Mesenchymal stem cell (in vitro differentiated cells and primary cell): ENCODE results near the gene NOSTRIN.

ENCODE experiments used
- DNase-seq: peaks from one replicate; pipeline ENCODE4 v3.0.0-alpha.2; 2013
- H2AFZ ChIP-seq: one replicate; pipeline ENCODE4 v1.6.1; 2013; ENCODE audit warnings: low read depth, mild to moderate bottlenecking, control low read depth, inconsistent platforms, low read length, moderate library complexity
- H2AK5ac ChIP-seq: 2 replicates; pipeline ENCODE4 v1.6.1; 2013; ENCODE audit warnings: low read length, moderate library complexity, mild to moderate bottlenecking, inconsistent platforms; ENCODE audit not compliant: severe bottlenecking
- H2BK120ac ChIP-seq: one replicate; pipeline ENCODE4 v1.6.1; 2013; ENCODE audit warnings: low read depth, mild to moderate bottlenecking, inconsistent platforms, low read length, moderate library complexity
- H2BK12ac ChIP-seq, 2 experiments: one replicate each; pipeline ENCODE4 v1.6.1; 2013; ENCODE audit warnings: inconsistent platforms in 2 of 2, low read length in 2 of 2, mild to moderate bottlenecking in 2 of 2, moderate library complexity in 2 of 2, control low read depth in 1 of 2
- H2BK15ac ChIP-seq: one replicate; pipeline ENCODE4 v1.6.1; 2013; ENCODE audit warnings: mild to moderate bottlenecking, low read depth, inconsistent platforms; ENCODE audit not compliant: poor library complexity, severe bottlenecking
- H2BK5ac ChIP-seq: 2 replicates; pipeline ENCODE4 v1.6.1; 2013; ENCODE audit warnings: low read depth, mild to moderate bottlenecking, low read length, control low read depth, inconsistent platforms; ENCODE audit not compliant: poor library complexity, severe bottlenecking
- H3K14ac ChIP-seq, 2 experiments: one replicate each; pipeline ENCODE4 v1.6.1; 2013; ENCODE audit warnings: inconsistent platforms in 2 of 2, low read length in 2 of 2, control low read depth in 1 of 2, mild to moderate bottlenecking in 1 of 2, moderate library complexity in 1 of 2
- H3K18ac ChIP-seq, 2 experiments: one replicate each; pipeline ENCODE4 v1.6.1; 2013; ENCODE audit warnings: inconsistent platforms in 2 of 2, low read length in 2 of 2, control low read depth in 1 of 2, low read depth in 1 of 2, mild to moderate bottlenecking in 1 of 2
- H3K23ac ChIP-seq, 2 experiments: one replicate each; pipeline ENCODE4 v1.6.1; 2013; ENCODE audit warnings: inconsistent platforms in 2 of 2, low read length in 2 of 2, mild to moderate bottlenecking in 2 of 2, moderate library complexity in 2 of 2, control low read depth in 1 of 2
- H3K27ac ChIP-seq: 2 replicates; pipeline ENCODE4 v1.5.1; 2013; ENCODE audit warnings: mild to moderate bottlenecking, moderate library complexity, low read length, control low read depth, inconsistent platforms; ENCODE audit not compliant: poor library complexity, severe bottlenecking
- H3K27me3 ChIP-seq, 2 experiments: 2 replicates each; pipeline versions ENCODE4 v1.6.1 to v1.7.0; 2013; ENCODE audit warnings: low read length in 2 of 2, mild to moderate bottlenecking in 2 of 2, moderate library complexity in 2 of 2, control low read depth in 1 of 2, inconsistent platforms in 1 of 2; ENCODE audit not compliant: control insufficient read depth in 1 of 2, insufficient read depth in 1 of 2
- H3K36me3 ChIP-seq, 2 experiments: 2 replicates each; pipeline versions ENCODE4 v1.6.1 to v1.7.0; 2013; ENCODE audit warnings: low read length in 2 of 2, control low read depth in 1 of 2, inconsistent platforms in 1 of 2, low read depth in 1 of 2, mild to moderate bottlenecking in 1 of 2; ENCODE audit not compliant: insufficient read depth in 2 of 2, control insufficient read depth in 1 of 2
- H3K4ac ChIP-seq, 2 experiments: one replicate each; pipeline ENCODE4 v1.6.1; 2013; ENCODE audit warnings: inconsistent platforms in 2 of 2, low read length in 2 of 2, mild to moderate bottlenecking in 2 of 2, moderate library complexity in 2 of 2, control low read depth in 1 of 2, low read depth in 1 of 2
- H3K4me1 ChIP-seq: 2 replicates; pipeline ENCODE4 v1.6.1; 2013; ENCODE audit warnings: low read depth, low read length, control low read depth; ENCODE audit not compliant: control insufficient read depth, insufficient read depth
- H3K4me2 ChIP-seq: 2 replicates; pipeline ENCODE4 v1.6.1; 2013; ENCODE audit warnings: low read length, mild to moderate bottlenecking, inconsistent platforms; ENCODE audit not compliant: poor library complexity, severe bottlenecking
- H3K4me3 ChIP-seq, 2 experiments: 2 replicates each; pipeline versions ENCODE4 v1.5.1 to v1.7.0; 2013; ENCODE audit warnings: low read length in 2 of 2, mild to moderate bottlenecking in 2 of 2, control low read depth in 1 of 2, low read depth in 1 of 2; ENCODE audit not compliant: insufficient read depth in 1 of 2
- H3K79me1 ChIP-seq: replicated peaks from 2 replicates; pipeline ENCODE4 v1.6.1; 2013; ENCODE audit warnings: mild to moderate bottlenecking, control low read depth, low read length, inconsistent platforms; ENCODE audit not compliant: poor library complexity, severe bottlenecking
- H3K9ac ChIP-seq: 2 replicates; pipeline ENCODE4 v1.7.0; 2013; ENCODE audit warnings: mild to moderate bottlenecking, low read length, moderate library complexity
- H3K9me3 ChIP-seq: 2 replicates; pipeline ENCODE4 v1.7.0; 2013; ENCODE audit warnings: mild to moderate bottlenecking, low read length; ENCODE audit not compliant: control insufficient read depth
- H4K8ac ChIP-seq: one replicate; pipeline ENCODE4 v1.6.1; 2013; ENCODE audit warnings: inconsistent platforms, mild to moderate bottlenecking, low read length, moderate library complexity
- H4K91ac ChIP-seq: one replicate; pipeline ENCODE4 v1.6.1; 2013; ENCODE audit warnings: mild to moderate bottlenecking, low read length, inconsistent platforms
- WGBS: methylation state at CpG from one replicate; pipeline ENCODE4 v1.1.7; 2013; ENCODE audit warnings: mixed read lengths; 5-methylcytosine and 5-hydroxymethylcytosine counted together

The NOSTRIN gene

DNA sequence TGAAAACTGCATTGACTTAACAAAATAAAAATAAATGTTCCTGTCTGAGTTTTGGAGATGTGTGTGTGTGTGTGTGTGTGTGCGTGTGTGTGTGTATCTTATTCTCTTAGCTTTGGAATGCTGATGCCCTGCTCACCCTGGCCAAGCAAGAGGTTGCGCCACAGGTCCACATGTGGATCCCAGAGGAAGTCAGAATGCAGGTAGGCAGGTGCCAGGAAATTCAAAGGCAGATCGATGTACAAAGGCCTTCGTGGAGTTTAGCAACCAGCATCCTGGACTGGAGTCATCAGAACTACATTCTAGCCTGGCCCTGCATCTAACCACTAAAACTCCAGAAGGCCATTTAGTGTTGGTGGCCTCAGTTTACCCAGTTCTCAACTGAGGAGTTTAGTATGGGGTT, 111.1 kb downstream of the NOSTRIN start:
- Histone ChIP-seq H2BK15ac (no peak overlapping the region), H3K4ac (no peak overlapping the region), H3K79me1 (no peaks in the 10 kb centered on the region), H4K8ac (no peak overlapping the region), H3K9ac (no peak overlapping the region), H2BK5ac (no peak overlapping the region), H4K91ac (no peak overlapping the region), H2AFZ (no peak overlapping the region), H3K27ac (no peak overlapping the region), H3K4me3 (no peak overlapping the region), H3K23ac (no peak overlapping the region), H3K36me3 (no peaks in the 10 kb centered on the region), H3K4me2 (no peak overlapping the region), H2BK120ac (no peak overlapping the region), H2AK5ac (no peak overlapping the region), H3K9me3 (no peaks in the 10 kb centered on the region), H3K14ac (no peak overlapping the region), H3K4me1 (peaks cover 2% of the 10 kb centered on the region), H3K27me3 (peaks cover 12 to 28% of the 10 kb centered on the region in 2 experiments), H2BK12ac (no peak overlapping the region), H3K18ac (no peak overlapping the region)
- WGBS, result 93% methylated on average over 4 of the region's 4 CpGs
- DNase-seq, result no peak
